DMS53 treated with DMSO at 0.1 percent for 48 hours (cell line): ENCODE results near the gene LTBP1.
"Not testable (repeated sequence)": the region's sequence is repeated elsewhere in the genome, so short reads cannot be mapped to it uniquely, and the experiment has no call there.

Source experiments
- DNase-seq: peaks from one replicate; lab custom pipeline; 2025; ENCODE audit not compliant: unreplicated experiment; lab: John Stamatoyannopoulos, UW

LTBP1 gene

DNA sequence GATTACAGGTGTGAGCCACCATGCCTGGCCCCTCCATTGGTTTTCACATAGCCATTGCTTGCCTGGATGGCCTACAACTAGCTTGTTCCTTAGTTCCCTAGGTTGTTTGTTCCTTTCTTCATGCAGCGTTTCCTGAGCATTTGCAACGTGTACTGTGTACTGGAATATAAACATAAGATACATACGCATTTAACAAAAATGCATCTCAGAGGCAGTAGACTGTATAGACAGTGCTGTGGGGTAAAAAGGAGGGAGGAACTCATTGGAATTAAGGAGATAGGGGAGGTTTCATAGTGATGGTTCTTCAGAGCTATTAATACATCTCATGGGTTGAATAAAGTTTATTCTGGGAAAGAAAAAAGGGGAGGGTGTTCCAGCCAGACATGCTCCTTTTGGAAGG lies 269.2 kb downstream of the LTBP1 start:
- no peak for DNase-seq

DNA sequence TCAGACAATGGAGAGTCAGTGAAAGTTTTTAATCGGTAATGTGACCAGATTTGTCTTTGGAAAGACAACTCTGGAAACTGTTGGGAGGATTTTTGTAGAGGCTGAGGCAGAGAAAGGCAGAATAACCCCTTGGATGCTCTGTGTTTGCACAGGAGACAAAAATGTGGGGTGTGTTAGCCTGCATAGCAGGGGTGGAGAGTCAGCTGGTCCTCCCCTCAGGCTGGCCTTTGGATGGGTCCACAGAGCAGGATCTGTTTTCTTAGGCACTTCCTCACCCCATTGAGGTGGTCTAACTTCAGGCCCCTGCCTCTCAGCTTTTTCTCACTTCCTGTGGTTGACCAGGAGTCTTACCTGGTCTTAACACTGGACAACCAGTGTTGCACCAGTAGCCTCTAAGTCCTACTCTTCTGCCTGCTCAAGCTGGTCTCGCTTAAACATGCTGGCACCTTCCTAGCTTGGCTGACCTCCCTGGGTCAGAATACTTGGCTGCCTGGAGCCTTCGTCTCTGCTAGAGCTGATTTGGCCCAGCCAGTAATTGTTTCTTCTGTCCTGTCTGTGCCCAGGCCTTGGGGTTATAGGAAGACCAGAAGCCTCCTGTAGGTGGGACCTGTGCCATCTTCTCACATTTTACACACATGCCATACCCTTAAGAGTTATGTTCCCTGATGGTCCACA lies 269.9 kb downstream of the LTBP1 start:
- no peak for DNase-seq

DNA sequence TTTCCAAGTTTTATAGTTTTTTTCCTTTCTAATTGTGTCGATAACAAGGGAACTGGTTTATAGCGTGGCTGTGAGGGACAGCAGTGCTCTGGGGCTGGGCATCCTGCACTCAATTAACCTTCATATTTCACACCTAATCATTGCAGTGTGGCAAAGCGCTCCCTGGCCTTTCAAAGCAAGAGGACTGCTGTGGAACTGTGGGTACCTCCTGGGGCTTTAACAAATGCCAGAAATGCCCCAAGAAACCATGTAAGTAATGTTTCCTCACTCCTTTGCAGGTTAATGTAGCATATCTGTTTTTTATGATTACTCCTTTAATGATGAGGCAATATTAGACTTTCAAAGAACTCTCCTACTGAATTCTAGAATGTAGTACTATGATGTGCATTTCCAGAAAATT lies 270.7 kb downstream of the LTBP1 start:
- DNase-seq = no peak

DNA sequence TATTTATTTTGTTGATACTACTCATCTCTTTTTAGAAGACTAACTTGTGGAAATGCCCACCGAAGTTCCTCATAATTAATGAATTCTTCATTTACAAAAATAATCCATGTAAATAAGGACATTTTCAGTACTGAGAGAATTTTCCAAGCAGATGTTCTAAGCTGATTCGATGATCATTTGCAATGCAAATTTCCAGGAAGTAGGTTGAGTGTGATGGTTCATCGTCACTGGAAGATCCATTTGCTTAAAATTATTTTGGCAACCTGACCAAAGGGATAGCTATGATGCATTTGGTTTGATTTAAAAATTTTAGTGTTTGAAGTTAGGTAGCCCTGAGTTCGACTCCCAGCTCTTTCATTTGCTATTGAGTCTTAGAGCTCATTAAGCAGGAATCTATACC lies 272.4 kb downstream of the LTBP1 start:
- no peak for DNase-seq

DNA sequence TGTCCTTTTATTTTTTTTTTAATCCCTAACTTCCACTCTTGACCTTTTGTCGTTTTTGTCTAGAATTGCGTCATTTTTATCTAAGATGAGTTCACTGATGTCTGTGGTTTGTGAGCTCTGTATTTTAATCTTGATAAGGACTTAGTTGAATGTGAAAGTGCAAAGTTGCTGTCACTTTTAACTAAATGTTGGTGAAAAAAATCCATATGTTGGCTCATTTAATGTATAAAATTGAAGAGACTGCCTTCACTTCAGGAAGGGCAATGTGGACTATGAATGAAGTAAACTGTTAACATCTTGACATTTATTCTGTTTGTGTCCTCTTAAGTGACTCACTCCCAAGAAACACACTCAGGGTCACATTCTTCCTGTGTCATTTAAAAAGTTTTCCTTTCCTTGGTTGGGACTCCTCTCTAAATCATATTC lies 273.1 kb downstream of the LTBP1 start:
- no peak for DNase-seq

DNA sequence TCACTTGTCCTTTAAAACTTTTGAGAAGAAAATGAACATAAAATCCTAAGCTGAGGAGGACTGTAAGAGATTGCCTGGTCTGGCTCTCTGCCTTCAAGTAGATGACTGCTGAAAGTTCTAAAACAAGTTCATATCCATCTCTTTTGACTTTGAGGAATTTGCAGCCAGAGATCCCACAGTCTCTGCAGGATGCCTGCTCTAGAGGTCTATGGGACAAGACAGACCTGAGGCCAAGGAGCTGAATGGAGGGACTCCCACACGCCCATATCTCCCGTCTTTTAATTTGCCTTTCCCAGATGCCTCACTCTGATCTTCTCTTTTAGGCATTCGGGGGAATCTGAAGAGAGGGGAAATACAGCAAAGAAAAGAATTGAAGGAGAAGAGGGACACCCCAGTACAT lies 273.8 kb downstream of the LTBP1 start:
- DNase-seq = no peak

DNA sequence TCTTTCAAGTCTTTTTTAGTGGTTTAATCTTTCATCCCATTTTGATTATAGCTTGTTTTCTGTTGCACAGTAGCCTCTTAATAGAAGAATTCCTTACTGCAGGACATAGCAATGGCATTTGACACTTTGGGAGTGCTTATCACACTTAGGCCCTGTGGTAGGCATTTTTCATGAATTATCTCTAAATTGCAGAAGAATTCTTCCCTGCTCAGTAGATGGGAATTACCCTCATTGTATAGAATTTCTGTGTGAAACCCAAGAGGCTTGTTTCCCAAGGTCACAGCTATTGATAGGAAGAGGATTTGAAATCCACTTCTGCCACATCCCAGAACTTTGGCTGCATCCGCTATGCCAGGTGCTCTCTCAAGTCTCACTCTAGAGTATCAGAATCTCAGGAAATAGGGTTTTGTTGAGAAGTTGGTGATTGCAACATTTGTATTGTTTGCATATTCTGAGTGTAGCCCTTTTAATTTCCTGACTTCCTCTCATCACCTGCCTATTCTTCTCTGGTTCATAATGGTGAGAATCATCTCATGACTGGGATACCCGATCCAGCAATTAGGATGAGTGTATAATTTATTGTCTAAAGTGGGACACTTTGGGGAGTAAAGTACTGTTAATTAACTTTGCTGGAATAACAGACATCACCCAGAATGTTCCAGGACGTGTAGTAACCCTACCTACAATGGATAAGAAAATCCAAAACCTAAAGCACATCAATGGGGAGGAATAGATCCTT lies 274.5 kb downstream of the LTBP1 start:
- DNase-seq = no peak

DNA sequence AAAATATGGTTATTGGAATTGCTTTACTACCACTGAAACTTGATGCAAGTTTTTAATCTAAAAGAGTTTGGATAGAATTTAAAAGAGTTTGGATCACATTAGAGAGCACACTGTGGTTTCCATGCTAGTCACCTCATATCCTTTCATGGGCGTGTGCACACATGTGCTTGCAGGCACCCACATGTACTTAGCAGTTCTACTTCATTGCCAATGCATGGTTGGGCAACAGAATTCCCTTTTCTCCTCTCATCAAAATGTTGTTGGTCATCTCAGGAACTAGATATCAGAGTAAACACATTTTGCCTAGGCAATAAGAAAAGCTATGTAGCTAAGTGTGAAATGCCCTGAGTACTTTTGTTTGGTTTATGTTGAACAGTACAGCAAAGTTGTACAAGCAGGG lies 275.6 kb downstream of the LTBP1 start:
- no peak for DNase-seq

DNA sequence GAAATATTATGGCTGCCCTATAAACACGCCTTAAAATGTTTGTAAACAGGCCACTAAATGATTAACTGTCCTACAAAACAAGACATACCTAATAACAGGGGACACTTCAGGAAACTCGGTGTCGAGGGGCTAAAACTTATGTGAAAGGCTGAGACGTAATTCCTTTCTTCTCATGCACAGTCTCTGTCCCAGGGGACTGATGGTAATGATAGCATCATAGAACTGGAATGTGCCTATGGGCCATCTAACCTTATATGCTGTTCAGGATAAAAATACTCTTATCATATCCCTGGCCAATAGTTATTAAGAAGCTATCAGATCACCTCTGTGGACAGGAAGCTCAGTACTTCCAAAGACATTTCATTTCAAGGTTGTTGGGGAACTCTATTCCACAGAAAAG lies 277.1 kb downstream of the LTBP1 start:
- DNase-seq = no peak

DNA sequence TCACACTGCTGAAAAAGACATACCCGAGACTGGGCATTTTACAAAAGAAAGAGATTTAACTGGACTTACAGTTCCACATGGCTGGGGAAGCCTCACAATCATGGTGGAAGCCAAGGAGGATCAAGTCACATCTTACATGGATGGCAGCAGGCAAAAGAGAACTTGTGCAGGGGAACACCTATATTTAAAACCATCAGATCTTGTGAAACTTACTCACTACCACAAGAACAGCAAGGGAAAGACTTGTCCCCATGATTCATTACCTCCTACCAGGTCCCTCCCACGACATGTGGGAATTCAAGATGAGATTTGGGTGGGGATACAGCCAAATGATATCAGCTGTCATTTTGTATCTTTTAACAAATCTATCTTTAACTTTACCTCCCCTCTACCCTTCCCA lies 278.6 kb downstream of the LTBP1 start:
- no peak for DNase-seq

DNA sequence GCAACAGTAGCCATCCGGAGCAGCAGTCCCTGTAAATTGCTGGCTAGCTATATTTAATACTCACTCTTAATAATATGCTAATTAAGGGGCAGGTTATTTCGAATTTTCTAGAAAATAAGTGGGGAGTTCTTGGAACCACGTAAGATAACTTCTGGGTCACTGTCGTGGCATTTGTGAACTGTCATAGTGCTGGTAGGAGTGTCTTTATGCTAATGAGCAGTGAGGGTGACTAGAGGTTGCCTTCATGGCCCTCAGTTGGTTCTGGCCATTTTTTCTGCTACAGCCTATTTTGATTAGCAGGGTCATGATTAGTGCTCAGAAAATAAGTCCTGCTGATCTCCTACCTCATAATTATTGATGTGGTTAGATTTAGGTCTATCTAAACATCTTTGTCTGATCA lies 279.8 kb downstream of the LTBP1 start:
- no peak for DNase-seq

DNA sequence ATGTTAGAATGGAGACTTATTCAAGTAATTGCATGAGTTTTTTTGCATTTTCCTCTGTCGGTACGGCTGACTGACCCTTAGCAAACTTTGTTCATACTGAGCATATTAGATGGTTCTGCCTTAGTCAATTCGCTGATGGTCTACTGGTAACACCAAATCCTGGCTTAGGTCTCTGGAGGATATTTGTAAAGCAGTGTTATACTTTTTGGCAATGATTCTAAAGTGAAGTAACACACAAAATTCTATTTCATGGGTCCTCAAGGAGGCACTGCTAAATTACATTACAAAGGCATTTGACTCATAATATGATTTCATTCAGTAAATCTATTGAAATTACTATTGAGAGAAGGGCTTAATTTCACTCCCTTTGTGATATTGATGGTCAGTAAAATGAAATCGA lies 282.9 kb downstream of the LTBP1 start:
- no peak for DNase-seq

DNA sequence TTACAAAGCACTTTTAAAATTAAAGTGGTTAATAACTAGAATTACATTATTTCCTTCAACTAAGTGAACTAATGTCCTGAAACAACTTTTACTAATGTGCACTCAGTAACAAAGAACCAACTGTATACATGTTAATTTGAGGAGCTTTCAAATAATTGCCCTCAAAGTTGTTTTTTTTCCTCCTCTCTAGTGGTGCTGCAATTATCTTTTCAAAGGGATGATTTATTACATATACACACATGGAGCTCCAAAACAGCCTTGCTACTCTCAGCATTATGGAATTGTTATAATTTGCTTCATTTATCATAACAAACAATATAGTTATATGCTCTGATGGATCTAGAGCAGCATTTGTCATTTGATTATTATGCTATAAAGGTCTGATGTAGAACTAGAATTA lies 283.4 kb downstream of the LTBP1 start:
- no peak for DNase-seq

DNA sequence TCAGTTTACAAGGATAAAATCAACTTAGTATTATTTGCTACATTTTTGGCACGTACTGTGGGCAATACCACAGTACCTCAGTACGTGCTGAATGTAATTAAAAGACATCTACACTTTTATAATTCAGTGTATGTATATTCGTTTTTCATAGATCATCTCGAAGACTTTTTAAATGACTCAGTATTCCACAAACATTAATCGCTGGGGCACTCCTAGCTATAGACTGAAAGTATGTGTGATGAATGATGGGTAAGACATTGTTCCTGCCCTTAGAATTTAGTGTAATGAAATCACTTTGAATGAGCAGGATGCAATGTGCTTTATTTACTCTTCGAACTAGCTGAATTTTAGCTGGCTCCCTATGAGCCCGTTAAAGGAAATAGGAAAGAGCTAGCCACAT lies 284.1 kb downstream of the LTBP1 start:
- no peak for DNase-seq

DNA sequence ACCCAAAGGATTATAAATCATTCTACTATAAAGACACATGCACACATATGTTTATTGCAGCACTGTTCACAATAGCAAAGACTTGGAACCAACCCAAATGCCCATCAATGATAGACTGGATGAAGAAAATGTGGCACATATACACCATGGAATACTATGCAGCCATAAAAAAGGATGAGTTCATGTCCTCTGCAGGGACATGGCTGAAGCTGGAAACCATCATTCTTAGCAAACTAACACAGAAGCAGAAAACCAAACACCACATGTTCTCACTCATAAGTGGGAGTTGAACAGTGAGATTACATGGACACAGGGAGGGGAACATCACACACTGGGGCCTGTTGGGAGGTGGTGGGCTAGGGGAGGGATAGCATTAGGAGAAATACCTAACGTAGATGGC lies 288.8 kb downstream of the LTBP1 start:
- DNase-seq = not testable (repeated sequence)

DNA sequence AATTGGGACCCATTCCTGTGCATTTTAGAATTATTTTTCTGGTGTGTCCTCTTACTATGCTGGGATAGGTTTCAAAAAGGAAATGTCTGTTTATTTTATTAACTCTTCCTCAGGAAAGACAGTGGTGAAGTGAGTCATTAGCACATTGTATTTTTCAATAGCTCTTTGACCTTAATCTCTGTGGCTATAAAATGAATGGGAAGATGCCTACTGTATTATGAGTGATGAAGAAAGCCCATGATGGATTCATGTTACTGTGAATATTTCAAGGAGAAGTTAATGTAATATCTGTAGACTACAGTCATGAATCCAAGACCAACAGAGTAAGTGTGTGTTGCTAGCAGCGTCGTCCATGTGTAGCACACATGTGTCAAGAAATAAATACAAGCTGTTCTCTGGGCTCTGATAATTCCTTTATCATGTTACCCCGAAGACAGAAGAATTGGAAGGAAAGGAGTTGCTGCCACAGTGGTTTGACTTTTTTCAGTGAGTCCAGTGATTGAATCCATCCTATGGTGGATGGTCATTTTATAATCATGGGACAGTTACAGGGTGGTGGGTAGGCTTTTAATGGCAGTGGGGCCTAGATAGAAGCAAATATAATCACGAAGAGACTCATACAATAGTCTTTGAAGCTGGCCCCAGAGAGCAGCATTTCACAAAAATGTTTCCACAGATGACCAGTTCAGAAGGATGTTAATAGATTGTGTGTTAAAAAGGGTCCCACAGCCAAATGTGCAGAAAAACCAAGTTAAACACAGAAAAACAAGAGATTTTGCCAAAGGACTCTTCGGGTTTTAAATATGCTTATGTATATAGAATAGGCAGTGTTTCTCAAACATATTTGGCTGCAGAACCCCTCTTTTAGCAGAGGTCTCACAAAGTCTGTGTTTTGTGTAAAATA lies 290.0 kb downstream of the LTBP1 start:
- DNase-seq = no peak

DNA sequence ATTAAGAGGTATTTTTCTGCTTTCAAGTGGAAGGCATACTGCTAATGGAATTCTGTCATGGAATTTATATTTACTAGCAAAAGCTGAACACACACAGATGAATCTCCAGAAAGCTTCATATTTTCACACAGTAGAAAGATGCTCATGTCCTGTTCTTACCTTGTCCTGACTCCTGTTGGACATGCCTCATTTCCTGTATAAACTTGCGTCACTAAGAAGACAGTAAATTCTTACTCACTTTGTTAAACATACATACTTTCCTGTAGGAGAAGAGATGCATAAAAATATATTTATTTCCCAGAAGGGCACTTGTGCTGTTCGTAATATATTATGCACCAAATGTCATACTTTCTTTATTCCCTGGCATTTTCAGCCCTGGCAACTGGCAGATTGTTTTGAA lies 291.4 kb downstream of the LTBP1 start:
- no peak for DNase-seq

DNA sequence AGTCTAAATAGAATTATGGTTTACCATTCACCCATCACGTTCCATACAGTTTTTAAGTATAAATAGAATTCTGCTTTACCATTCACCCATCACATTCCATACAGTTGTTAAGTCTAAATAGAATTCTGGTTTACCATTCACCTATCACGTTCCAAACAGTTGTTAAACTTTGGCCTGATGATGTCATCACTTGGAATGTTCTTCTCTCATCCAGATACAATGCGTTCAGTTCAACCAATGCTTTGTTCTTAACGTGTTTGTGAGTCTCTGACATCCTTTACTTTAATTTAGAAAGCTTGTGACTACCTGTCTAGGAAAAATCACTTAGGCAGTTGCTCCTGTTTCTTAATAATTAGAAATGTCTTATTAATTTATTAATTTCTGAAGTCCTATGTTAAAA lies 293.4 kb downstream of the LTBP1 start:
- DNase-seq = no peak

DNA sequence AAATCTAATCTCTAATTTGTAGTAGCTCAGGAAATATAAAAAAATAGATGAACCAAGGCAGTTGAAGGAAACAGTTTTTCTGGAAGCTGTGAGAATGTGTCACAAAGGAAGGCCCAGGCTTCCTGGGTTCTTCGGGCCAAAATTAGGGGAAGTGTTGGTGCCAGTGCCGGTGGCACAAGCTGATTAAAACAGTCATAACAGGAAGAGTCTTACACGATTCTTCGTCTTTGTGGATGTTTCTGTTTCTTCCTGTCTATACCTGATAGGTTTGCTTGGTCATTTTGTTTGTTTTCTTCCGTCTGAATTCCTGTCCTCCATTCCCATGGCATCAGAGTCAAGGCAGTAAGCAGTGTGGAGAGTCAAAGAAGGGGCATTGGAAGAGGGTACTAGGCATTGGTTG lies 294.3 kb downstream of the LTBP1 start:
- no peak for DNase-seq

DNA sequence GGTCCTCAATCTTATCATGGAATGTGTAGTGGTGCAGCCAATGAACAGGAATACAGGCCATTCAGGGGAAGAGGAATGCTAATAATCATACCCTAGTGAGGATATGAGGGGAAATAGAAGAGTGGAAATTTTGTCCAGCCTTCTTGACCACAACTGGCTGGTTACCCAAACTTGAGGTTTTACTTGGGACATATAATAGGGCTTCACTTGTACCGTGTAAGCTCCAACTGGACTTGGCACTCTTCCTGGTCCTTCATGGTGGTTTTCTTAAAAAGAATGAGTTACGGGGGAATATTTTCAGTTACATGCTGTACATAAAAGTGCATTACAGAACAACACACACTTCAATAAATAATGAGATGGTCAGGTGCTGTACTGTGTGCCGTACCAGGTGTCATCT lies 294.8 kb downstream of the LTBP1 start:
- no peak for DNase-seq

DNA sequence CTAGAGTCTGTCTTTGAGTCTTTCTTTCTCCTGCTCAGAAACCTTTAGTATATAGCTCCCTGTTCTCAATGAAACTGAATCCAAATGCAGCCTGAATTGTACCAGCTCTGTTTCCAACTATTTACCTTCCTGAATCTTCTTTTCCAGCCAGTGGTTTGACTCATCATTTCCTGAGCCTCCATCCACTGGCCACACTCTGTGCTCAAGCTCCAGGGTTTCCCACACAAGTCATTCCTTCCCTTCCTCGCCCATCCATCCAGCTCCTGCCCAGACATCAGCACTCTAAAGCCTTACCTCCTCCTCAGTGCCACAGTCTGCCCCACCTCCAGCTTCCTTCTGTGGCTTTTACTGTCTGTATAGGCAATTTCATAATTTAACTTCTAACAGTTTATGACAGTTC lies 296.1 kb downstream of the LTBP1 start:
- no peak for DNase-seq

DNA sequence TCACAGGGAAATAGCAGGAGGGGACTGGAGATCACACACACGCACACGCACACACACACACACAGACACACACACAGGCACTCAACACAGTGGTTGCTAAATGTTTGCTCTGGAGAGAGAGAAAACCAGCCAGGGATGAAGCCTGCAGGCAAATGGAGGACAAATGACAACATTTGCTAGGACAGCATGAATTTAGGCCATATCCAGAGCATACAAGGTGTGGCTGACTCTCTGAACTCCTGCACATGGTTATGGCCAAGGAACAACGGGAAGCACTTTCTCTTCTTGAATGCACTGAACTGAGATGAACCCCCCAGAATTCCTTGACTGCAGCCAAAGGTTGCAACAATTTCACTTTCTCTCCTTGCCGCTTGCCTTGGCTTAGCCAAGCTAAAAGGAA lies 299.7 kb downstream of the LTBP1 start:
- no peak for DNase-seq
